ENCODE data around the gene IRF2BP1. TPM values are rescaled to one million over a fixed set of nuclear protein-coding genes. Genes with fewer than 3 reads are reported as not detected.

Gene IRF2BP1
- polyA plus RNA-seq, 1 experiment = 11.9 TPM

- peaks cover 30% of the 10 kb centered on the region for H3K36me3 ChIP-seq (ENCODE audit: control insufficient read depth, insufficient read depth, low read length)
- H3K27me3 ChIP-seq (ENCODE audit: control insufficient read depth, insufficient read depth, low read length) = no peaks in the 10 kb centered on the region
- H3K4me3 ChIP-seq (ENCODE audit: low read depth, low read length) = no peak overlapping the region
- ChIA-PET CTCF (interaction anchor here (0.6 to 3.8 kb wide), 4 partner anchors 14 to 131 kb away, joined by 3 to 15 read pairs (median 4); no protein-coding TSS in a partner anchor), POLR2A (no interaction called here)
- peak; percentile 35 for TF ChIP-seq CTCF (IDR thresholded peaks at IDR 0.05; ENCODE audit: insufficient read depth, low read depth, low read length)
- DNase-seq (ENCODE audit: low read depth) = no peak
Observed at GRCh38 chr19:45848922-45849321, 37.0 kb downstream of the IRF2BP1 start.

- Histone ChIP-seq H3K4me3 (ENCODE audit: low read depth, low read length) (no peak overlapping the region), H3K27me3 (ENCODE audit: control insufficient read depth, insufficient read depth, low read length) (no peaks in the 10 kb centered on the region), H3K36me3 (ENCODE audit: control insufficient read depth, insufficient read depth, low read length) (peaks cover 33% of the 10 kb centered on the region)
- no peak for TF ChIP-seq CTCF (IDR thresholded peaks at IDR 0.05; ENCODE audit: insufficient read depth, low read depth, low read length)
- ChIA-PET CTCF (interaction anchor here (0.8 to 3.8 kb wide), 3 partner anchors 9 to 30 kb away, joined by 3 to 15 read pairs (median 4); no protein-coding TSS in a partner anchor), POLR2A (no interaction called here)
- no peak for DNase-seq (ENCODE audit: low read depth)
Observed at GRCh38 chr19:45847663-45848062, 38.3 kb downstream of the IRF2BP1 start.

- POLR2A ChIA-PET = no interaction called here
- peaks cover 28% of the 10 kb centered on the region for H3K36me3 ChIP-seq (ENCODE audit: control insufficient read depth, insufficient read depth, low read length)
- no peak for TF ChIP-seq CTCF (IDR thresholded peaks at IDR 0.05; ENCODE audit: insufficient read depth, low read depth, low read length)
- no peak for DNase-seq (ENCODE audit: low read depth)
- CTCF ChIA-PET = interaction anchor here (1.4 to 3.7 kb wide), 2 partner anchors 11 to 25 kb away, joined by 3 to 24 read pairs; no protein-coding TSS in a partner anchor
- H3K27me3 ChIP-seq (ENCODE audit: control insufficient read depth, insufficient read depth, low read length) = no peaks in the 10 kb centered on the region
- H3K4me3 ChIP-seq (ENCODE audit: low read depth, low read length) = no peak overlapping the region
Observed at GRCh38 chr19:45842198-45842597, 43.7 kb downstream of the IRF2BP1 start.

GRCh38 chr19:45834970-45835369 lies 51.0 kb downstream of the IRF2BP1 start:
- Histone ChIP-seq H3K27me3 (ENCODE audit: control insufficient read depth, insufficient read depth, low read length) (no peaks in the 10 kb centered on the region), H3K36me3 (ENCODE audit: control insufficient read depth, insufficient read depth, low read length) (peaks cover 32% of the 10 kb centered on the region), H3K4me3 (ENCODE audit: low read depth, low read length) (no peak overlapping the region)
- DNase-seq (ENCODE audit: low read depth) = no peak
- POLR2A ChIA-PET = no interaction called here
- TF ChIP-seq CTCF (IDR thresholded peaks at IDR 0.05; ENCODE audit: insufficient read depth, low read depth, low read length) = no peak
- CTCF ChIA-PET = interaction anchor here (1.5 to 7.2 kb wide), 2 partner anchors 14 to 17 kb away, joined by 5 to 43 read pairs; no protein-coding TSS in a partner anchor

Other genes starting within 250 kb of the IRF2BP1 start
- gene EML2, start 246.7 kb downstream of the IRF2BP1 start, polyA plus RNA-seq (2011; rRNA removed) = 20.2 and 30.4 TPM in 2 replicates
- 0.54 and 1.1 TPM in 2 replicates for gene GIPR, start 217.9 kb downstream of the IRF2BP1 start, polyA plus RNA-seq (2011; rRNA removed)
- gene SNRPD2, start 194.2 kb downstream of the IRF2BP1 start, polyA plus RNA-seq (2011; rRNA removed) = 518 and 777 TPM in 2 replicates
- gene QPCTL, start 193.5 kb downstream of the IRF2BP1 start, polyA plus RNA-seq (2011; rRNA removed) = 12.6 and 16.8 TPM in 2 replicates
- 2.0 and 2.3 TPM in 2 replicates for gene FBXO46, start 155.2 kb downstream of the IRF2BP1 start, polyA plus RNA-seq (2011; rRNA removed)
- not detected in 2 replicates for gene MEIOSIN, start 152.7 kb downstream of the IRF2BP1 start, polyA plus RNA-seq (2011; rRNA removed)
- gene SIX5, start 116.9 kb downstream of the IRF2BP1 start, polyA plus RNA-seq (2011; rRNA removed) = 6.6 and 12.5 TPM in 2 replicates
- gene DMPK, start 103.7 kb downstream of the IRF2BP1 start, polyA plus RNA-seq (2011; rRNA removed) = 86.2 and 131 TPM in 2 replicates
- 20.3 and 28.6 TPM in 2 replicates for gene DMWD, start 93.3 kb downstream of the IRF2BP1 start, polyA plus RNA-seq (2011; rRNA removed)
- not detected in 2 replicates for gene RSPH6A, start 70.8 kb downstream of the IRF2BP1 start, polyA plus RNA-seq (2011; rRNA removed)
- gene SYMPK, start 23.0 kb downstream of the IRF2BP1 start, polyA plus RNA-seq (2011; rRNA removed) = 45.8 and 60.2 TPM in 2 replicates
- not detected in 2 replicates for gene FOXA3, start 21.8 kb downstream of the IRF2BP1 start, polyA plus RNA-seq (2011; rRNA removed)
- 1.6 and 1.8 TPM in 2 replicates for gene MYPOP, start 16.5 kb upstream of the IRF2BP1 start, polyA plus RNA-seq (2011; rRNA removed)
- not detected in 2 replicates for gene NANOS2, start 28.6 kb upstream of the IRF2BP1 start, polyA plus RNA-seq (2011; rRNA removed)
- 0.01 TPM in 2 replicates for gene NOVA2, start 87.7 kb upstream of the IRF2BP1 start, polyA plus RNA-seq (2011; rRNA removed)
- gene CCDC61, start 109.3 kb upstream of the IRF2BP1 start, polyA plus RNA-seq (2011; rRNA removed) = 6.7 and 8.4 TPM in 2 replicates
- not detected in 2 replicates for gene PGLYRP1, start 136.9 kb upstream of the IRF2BP1 start, polyA plus RNA-seq (2011; rRNA removed)
- not detected in 2 replicates for gene IGFL4, start 154.9 kb upstream of the IRF2BP1 start, polyA plus RNA-seq (2011; rRNA removed)
- not detected in 2 replicates for gene IGFL3, start 238.5 kb upstream of the IRF2BP1 start, polyA plus RNA-seq (2011; rRNA removed)

Data from BJ (cell line).